ENCODE results near the gene MFSD8.
"Not testable (repeated sequence)": the region's sequence is repeated elsewhere in the genome, so short reads cannot be mapped to it uniquely, and the experiment has no call there.

The MFSD8 gene, protein sequence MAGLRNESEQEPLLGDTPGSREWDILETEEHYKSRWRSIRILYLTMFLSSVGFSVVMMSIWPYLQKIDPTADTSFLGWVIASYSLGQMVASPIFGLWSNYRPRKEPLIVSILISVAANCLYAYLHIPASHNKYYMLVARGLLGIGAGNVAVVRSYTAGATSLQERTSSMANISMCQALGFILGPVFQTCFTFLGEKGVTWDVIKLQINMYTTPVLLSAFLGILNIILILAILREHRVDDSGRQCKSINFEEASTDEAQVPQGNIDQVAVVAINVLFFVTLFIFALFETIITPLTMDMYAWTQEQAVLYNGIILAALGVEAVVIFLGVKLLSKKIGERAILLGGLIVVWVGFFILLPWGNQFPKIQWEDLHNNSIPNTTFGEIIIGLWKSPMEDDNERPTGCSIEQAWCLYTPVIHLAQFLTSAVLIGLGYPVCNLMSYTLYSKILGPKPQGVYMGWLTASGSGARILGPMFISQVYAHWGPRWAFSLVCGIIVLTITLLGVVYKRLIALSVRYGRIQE

DNA sequence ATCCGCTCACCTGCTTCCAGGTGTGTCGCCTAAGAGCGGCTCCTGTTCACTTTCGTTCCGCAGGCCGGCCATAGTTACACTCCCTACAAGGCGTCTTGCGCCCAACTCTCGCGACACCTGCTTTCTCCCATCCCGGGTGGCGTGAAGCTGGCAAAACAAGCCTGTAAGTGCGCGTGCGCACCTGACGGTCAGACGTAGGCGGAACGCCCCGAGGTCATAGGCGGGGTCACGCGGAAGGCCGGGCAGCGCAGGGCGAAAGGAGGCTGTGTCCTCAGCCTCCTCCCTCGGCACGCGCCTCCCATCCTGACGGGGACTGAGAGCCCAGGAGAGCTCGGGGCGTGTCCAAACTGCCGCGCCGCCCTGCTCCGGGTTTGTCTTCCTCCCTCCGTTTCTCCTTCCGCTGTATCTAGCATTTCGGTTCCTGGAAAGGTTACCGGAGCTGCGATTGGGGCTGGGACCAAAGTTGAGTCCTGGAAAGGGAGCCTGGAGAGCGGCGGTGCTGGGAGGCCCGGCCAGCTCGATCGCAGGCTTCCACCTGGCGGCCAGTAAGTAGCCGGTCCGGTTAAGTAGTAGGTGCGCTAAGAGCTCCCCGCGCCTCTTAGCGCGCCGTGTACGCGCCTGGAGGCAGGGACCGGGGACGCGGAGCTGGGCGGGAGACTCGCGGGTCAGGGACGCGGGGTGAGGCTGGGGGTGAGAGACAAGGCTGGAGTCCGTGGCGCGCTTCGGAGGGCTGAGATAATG lies at the start of gene MFSD8, which contains the start of gene ABHD18:
TSS of gene MFSD8 (minus strand) at position 112 of the 741 bp plus-strand sequence. CDS start at position 72, 40 bp downstream.
TSS of gene ABHD18 (plus strand) at position 345 of the 741 bp plus-strand sequence. CDS start 17,550 bp downstream, outside the sequence.
- peak; percentile 86 for DNase-seq (ENCODE audit: insufficient read length, low spot score)
- FAIRE-seq, result peak; percentile 97

GRCh38 chr4:128009428-128009827 lies 44.5 kb upstream of the MFSD8 start:
- FAIRE-seq (peak; percentile 45), DNase-seq (ENCODE audit: insufficient read length, low spot score) (no peak)

DNA sequence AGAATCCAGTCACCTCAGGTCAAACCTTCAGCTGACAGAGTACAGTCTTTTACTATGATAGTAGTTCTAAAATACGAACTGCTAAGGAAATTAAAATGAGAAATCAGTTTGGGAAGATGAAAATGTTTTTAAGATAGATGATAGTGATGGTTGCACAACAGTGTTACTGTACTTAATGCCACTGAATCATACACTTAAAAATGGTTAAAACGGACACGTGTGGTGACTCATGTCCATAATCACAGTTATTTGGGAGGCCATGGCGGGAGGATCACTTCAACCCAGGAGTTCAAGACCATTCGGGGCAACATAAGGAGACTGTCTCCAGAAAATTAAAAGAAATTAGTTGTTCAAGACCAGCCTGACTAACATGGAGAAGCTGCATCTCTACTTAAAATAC lies 41.6 kb upstream of the MFSD8 start:
- DNase-seq (ENCODE audit: insufficient read length, low spot score) (no peak), FAIRE-seq (no peak)

- FAIRE-seq (peak; percentile 95), DNase-seq (ENCODE audit: insufficient read length, low spot score) (peak; percentile 40)
These were observed 32.8 kb upstream of the MFSD8 start for GRCh38 chr4:127997534-127998388.

DNA sequence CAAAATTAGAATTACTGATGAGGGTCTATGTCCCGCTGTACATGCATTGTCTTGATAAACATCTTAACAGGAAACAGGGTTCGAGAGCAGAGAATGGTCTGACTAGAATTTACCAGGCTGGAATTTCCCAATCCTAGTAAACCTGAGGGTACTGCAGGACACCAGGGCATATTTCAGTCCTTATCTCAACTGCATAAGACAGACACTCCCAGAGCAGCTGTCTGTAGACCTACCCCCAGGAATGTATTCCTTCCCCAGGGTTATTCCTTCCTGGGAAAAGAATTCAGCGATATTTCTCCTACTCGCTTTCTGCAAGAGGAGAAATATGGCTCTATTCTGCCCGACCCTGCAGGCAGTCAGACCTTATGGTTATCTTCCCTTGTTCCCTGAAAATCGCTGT lies 31.5 kb upstream of the MFSD8 start:
- not testable (repeated sequence) for FAIRE-seq; DNase-seq (ENCODE audit: insufficient read length, low spot score)

- DNase-seq (ENCODE audit: insufficient read length, low spot score), result no peak
These were observed 30.8 kb upstream of the MFSD8 start for GRCh38 chr4:127995776-127996175.

GRCh38 chr4:127993151-127993550 lies 28.2 kb upstream of the MFSD8 start:
- no peak for DNase-seq (ENCODE audit: insufficient read length, low spot score)
- peak; percentile 54 for FAIRE-seq

More at GRCh38 chr4:127995776-127996175, 30.8 kb upstream of the MFSD8 start:
- no peak for FAIRE-seq

DNA sequence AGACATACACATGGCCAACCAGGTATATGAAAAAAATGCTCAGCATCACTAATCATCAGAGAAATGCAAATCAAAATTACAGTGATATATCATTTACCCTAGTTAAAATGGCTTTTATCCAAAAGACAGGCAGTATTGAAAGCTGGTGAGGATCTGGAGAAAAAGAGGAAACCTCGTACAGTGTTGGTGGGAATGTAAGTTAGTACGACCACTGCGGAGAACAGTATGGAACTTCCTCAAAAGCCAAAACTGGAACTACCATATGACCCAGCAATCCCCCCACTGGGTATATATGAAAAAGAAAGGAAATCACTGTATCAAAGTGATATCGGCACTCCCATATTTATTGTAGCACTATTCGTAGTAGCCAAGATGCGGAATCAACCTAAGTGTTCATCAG lies 23.7 kb upstream of the MFSD8 start:
- DNase-seq (ENCODE audit: insufficient read length, low spot score) (no peak), FAIRE-seq (no peak)

- FAIRE-seq, result no peak
- DNase-seq (ENCODE audit: insufficient read length, low spot score), result no peak
These were observed 21.0 kb upstream of the MFSD8 start for GRCh38 chr4:127985989-127986388.

DNA sequence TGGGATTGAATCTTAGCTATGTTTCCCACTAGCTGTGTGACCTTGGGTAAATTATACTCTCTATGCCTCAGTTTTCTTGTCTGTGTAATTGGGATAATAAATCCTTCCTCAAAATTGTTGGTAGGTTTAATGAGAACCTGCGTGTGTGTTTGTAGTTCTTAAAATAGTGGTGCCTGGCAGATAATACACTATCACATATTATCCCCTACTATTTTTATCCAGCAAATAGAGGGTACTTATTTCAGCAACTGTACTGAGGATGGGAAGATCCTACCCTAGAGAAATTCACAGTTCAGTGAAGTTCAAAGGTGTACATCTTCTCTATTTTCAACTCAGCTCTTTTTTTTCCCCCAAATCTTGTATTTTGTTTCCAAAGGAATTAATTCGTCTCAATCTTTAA lies 17.5 kb upstream of the MFSD8 start:
- DNase-seq (ENCODE audit: insufficient read length, low spot score), result no peak
- FAIRE-seq, result no peak

GRCh38 chr4:127978930-127979329 lies 14.0 kb upstream of the MFSD8 start:
- DNase-seq (ENCODE audit: insufficient read length, low spot score), result no peak
- FAIRE-seq, result no peak

DNA sequence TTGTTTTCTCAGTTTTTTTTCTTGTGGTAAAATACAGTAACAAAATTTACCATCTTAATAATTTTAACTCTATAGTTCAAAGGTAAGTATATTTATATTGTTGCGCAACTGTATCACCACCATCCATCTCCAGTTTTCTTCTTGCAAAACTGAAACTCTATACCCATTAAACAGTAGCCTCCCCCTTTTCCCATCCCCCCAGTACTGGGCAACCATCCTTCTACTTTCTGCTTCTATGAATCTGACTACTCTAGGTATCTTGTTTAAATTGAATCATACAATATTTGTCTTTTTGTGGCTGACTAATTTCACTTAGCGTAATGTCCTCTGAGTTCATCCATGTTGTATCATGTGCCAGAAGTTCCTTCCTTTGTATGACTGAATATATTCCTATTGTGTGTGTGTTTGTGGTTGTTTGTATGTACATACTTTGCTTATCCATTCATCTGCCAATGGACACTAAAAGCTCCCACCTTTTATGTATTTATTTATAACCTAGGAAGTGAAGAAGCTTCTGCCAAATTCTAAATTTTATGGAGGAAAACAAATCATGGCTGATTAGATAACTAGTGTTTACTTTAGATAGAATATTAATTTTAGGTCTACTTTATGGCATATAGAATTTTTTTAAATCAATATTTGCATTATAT lies 10.3 kb upstream of the MFSD8 start:
- DNase-seq (ENCODE audit: insufficient read length, low spot score) (no peak), FAIRE-seq (no peak)

DNA sequence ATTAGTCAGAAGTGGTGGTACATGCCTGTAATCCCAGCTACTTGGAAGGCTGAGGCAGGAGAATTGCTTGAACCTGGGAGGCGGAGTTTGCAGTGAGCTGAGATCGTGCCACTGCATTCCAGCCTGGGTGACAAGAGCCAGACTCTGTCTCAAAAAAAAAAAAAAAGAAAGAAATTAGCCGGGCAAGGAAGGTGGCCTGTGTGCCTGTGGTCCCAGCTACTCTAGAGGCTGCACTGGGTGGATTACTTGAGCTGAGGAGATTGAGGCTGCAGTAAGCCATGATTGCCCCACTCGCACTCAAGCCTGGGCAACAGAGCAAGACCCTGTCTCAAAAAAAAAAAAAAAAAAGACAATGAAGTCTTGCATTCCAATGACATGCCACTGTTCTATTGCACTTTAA lies 6.0 kb upstream of the MFSD8 start:
- DNase-seq (ENCODE audit: insufficient read length, low spot score); FAIRE-seq: not testable (repeated sequence)

DNA sequence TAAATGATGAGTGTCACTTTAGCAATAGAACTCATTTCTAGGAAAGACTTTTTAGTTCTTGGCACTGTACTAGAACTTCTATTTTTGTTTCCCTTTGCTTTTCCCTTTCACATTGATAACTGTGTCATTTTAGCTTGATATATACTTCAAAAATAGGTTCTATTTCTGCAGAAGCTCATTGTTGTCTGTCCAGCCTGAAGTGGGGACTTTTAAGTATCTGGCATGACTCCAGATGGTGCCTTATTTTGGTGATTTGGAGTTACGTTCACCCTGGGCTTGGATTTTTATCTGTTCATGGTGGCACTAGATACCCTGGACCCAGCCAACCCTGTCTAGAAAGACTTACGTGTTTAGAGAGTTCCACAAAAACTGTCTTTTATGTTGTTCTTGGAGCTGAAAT lies 3.6 kb upstream of the MFSD8 start:
- DNase-seq (ENCODE audit: insufficient read length, low spot score), result no peak
- no peak for FAIRE-seq

- no peak for FAIRE-seq
- no peak for DNase-seq (ENCODE audit: insufficient read length, low spot score)
These were observed 2.3 kb upstream of the MFSD8 start for GRCh38 chr4:127967141-127967775.

- peak; percentile 64 for FAIRE-seq
- peak; percentile 25 for DNase-seq (ENCODE audit: insufficient read length, low spot score)
These were observed 816 bp upstream of the MFSD8 start for GRCh38 chr4:127965803-127966175.

DNA sequence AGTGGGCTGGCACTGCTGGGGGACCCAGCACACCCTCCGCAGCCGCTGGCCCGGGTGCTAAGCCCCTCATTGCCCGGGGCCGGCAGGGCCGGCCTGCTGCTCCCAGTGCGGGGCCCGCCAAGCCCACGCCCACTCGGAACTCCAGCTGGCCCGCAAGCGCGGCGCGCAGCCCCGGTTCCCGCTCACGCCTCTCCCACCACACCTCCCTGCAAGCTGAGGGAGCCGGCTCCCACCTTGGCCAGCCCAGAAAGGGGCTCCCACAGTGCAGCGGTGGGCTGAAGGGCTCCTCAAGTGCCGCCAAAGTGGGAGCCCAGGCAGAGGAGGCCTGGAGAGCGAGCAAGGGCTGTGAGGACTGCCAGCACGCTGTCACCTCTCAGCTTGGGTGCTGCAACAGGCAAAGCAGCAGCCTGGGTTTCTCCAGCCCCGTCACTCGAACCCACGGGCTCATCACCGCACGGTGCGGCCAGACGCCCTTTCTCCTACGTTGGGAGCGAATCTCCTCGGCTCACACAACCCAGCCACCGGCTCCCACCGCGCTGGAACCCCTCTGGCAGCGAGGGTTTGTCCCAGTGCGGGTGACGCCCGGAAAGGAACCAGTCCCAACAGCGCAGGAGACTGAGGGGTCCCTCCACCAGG lies 429 bp downstream of the MFSD8 start:
- FAIRE-seq; DNase-seq (ENCODE audit: insufficient read length, low spot score): not testable (repeated sequence)

DNA sequence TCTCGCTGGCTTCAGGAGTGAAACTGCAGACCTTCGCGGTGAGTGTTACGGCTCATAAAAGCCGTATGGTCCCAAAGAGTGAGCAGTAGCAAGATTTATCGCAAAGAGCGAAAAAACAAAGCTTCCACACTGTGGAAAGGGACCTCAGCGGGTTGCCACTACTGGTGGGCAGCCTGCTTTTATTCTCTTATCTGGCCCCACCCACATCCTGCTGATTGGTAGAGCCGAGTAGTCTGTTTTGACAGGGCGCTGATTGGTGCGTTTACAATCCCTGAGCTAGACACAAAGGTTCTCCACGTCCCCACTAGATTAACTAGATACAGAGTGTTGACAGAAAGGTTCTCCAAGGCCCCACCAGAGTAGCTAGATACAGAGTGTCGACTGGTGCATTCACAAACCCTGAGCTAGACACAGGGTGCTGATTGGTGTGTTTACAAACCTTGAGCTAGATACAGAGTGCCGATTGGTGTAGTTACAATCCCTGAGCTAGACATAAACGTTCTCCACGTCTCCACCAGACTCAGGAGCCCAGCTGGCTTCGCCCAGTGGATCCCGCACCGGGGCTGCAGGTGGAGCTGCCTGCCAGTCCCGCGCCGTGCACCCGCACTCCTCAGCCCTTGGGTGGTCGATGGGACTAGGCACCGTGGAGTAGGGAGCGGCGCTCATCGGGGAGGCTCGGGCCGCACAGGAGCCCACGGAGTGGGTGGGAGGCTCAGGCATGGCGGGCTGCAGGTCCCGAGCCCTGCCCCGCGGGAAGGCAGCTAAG lies 1.2 kb downstream of the MFSD8 start:
- FAIRE-seq; DNase-seq (ENCODE audit: insufficient read length, low spot score): not testable (repeated sequence)

Data from GM19239 (cell line).